ENCODE data around the gene NOXO1. TPM values are rescaled to one million over a fixed set of nuclear protein-coding genes. Genes with fewer than 3 reads are reported as not detected.
"Not testable (repeated sequence)": the region's sequence is repeated elsewhere in the genome, so short reads cannot be mapped to it uniquely, and the experiment has no call there.

NOXO1 gene
- total RNA-seq, 2 experiments from 2014 or later: not detected

DNA sequence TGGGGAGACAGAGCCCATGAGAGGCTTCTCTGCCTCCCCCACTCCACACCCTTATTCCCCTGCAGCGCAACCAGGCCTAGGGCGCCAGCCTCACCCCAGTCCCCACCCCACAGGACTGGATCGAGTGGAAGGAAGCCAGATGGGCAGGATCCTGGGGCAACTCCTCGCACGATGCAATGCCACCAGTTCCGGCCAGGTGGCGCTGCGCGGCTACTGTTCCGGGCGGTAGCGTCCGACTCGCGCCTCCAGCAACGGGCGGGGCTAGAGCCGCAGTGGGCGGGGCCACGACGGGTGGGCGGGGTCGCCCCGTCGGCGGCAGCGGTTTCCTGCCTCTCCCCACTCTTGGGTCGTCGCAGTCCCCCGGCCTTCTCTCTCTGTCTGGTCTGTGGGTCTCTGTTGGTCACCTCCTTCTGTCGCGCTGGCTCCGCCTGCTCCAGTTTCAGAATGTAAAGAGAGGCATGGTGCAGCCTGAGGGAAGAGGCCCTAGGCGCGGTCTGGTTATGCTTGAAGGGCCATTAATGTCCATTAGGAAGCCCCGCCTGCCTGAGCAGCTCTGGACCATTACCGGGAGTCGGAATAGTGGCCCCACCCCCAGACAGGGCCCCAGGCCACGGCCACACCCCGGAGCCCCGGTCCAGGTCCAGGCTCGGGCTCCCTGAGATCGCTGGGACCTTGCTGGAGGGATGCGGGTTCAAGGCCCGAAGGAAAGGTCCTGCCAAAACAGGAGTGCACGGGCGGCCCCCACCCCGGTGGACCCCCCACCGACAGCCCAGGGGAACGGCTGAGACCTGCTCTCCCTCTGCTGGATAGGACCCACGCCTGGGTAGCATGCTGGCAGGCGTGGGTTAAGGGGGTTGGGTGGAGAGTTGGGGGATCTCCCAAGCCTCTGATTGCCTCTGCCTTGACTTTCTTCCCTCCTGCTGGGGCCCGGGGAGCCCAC is 42.1 kb upstream of the NOXO1 start:
- Mint-ChIP-seq H3K36me3 (no peaks in the 10 kb centered on the region), H3K27me3 (peaks cover 34% of the 10 kb centered on the region), H3K9me3 (no peaks in the 10 kb centered on the region), H3K4me3 (peak overlapping the region; percentile 58), H3K27ac (no peak overlapping the region), H3K4me1 (ENCODE audit: low read depth) (peaks cover 17% of the 10 kb centered on the region)
- intact Hi-C loops (cut with micrococcal nuclease): loop anchor here (1.0 kb wide), 2 partner anchors 117 to 130 kb away; no protein-coding TSS in a partner anchor
- ChIA-PET CTCF (interaction anchor here (0.5 to 4.8 kb wide), 20 partner anchors 9 to 228 kb away, joined by 3 to 37 read pairs (median 4); partner anchors contain the start of genes ECI1, NTHL1, PKD1 and TRAF7), POLR2A (no interaction called here)
- DNase-seq: peak; percentile 96

DNA sequence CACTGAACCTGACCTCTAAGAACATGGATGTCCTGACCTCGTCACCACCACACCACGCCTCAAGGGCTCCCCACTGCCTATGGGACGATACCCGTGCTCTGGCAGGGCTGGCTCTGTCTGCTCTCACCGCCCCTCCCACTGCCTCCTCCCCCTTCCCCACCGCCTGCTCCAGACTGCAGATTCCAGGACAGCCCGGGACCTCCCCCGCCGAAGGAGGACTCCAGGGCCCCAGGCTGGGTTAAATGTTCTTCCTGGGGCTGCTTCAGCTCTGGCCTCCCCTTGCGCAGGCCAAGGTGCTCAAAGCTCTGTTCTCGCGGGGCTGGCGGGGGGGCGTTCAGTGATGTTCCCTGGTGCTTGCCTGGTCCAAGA is 41.4 kb upstream of the NOXO1 start:
- ChIA-PET POLR2A (no interaction called here), CTCF (interaction anchor here (0.5 to 4.8 kb wide), 22 partner anchors 9 to 438 kb away, joined by 3 to 37 read pairs (median 4); partner anchors contain the start of genes ECI1, MSRB1, NTHL1 and PKD1)
- peaks cover 36% of the 10 kb centered on the region for H3K27me3 Mint-ChIP-seq
- no peak for DNase-seq
- H3K4me1 Mint-ChIP-seq (ENCODE audit: low read depth): peaks cover 17% of the 10 kb centered on the region
- H3K27ac Mint-ChIP-seq: no peak overlapping the region
- H3K4me3 Mint-ChIP-seq: peak overlapping the region; percentile 58
- intact Hi-C loops (cut with micrococcal nuclease): loop anchor here (1.0 kb wide), 2 partner anchors 118 to 131 kb away; no protein-coding TSS in a partner anchor
- H3K36me3 Mint-ChIP-seq: no peaks in the 10 kb centered on the region
- H3K9me3 Mint-ChIP-seq: no peaks in the 10 kb centered on the region

DNA sequence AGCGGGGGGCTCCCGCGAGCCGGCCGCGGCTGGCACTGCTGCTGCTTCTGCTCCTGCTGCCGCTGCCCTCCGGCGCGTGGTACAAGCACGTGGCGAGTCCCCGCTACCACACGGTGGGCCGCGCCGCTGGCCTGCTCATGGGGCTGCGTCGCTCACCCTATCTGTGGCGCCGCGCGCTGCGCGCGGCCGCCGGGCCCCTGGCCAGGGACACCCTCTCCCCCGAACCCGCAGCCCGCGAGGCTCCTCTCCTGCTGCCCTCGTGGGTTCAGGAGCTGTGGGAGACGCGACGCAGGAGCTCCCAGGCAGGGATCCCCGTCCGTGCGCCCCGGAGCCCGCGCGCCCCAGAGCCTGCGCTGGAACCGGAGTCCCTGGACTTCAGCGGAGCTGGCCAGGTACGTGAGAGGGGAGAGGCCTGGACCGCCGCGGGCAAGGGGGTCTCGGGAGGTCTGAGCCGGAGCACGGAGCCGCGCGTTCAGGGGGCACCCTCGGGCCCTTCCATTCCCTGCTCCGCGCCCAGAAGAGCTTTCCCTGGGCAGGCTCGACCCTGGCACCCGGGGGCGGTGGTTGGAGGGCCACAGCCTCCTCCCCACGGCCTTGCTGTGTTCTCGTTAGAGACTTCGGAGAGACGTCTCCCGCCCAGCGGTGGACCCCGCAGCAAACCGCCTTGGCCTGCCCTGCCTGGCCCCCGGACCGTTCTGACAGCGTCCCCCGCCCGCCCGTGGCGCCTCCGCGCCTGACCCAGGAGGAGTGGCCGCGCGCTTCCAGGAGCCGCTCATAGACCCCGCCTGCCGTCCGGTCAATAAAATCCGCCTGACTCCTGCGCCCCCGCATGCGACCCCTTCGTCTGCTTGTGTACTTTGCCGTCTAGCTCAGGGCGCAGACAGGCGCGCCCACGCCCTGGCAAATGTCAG is 38.9 kb upstream of the NOXO1 start:
- ChIA-PET POLR2A (interaction anchor here (0.7 to 1.1 kb wide), 3 partner anchors 8 to 135 kb away, joined by 3 to 5 read pairs (median 3); partner anchors contain the start of genes NTHL1, TRAF7 and TSC2), CTCF (interaction anchor here (0.6 to 2.5 kb wide), 4 partner anchors 16 to 850 kb away, joined by 3 to 8 read pairs (median 4); no protein-coding TSS in a partner anchor)
- no peaks in the 10 kb centered on the region for H3K36me3 Mint-ChIP-seq
- intact Hi-C loops (cut with micrococcal nuclease): no loop called here
- peaks cover 13% of the 10 kb centered on the region for H3K4me1 Mint-ChIP-seq (ENCODE audit: low read depth)
- H3K9me3 Mint-ChIP-seq: no peaks in the 10 kb centered on the region
- H3K27me3 Mint-ChIP-seq: peaks cover 30% of the 10 kb centered on the region
- no peak overlapping the region for H3K4me3 Mint-ChIP-seq
- H3K27ac Mint-ChIP-seq: no peak overlapping the region
- DNase-seq: no peak

DNA sequence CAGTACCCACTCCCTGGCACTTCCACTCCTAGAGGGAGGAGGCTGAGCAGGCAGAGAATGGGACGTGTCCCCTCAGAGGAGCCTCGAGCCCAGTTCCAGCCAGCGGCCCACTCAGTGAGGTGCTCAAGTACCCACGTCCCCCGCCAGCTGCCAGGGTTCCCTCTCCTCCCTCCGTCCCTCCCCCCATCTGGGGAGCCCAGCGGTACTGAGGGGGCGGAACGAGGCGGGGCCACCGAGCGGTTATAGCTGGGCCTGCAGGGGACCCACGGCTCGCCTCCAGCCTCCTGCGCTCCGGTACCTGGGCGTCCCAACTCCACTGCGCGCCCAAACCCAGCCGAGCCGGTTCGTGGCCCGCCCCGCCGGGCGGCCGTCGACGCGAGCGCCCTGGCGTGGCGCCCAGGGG is 38.2 kb upstream of the NOXO1 start, which contains the start of gene NPW:
Gene NPW, plus strand, starts transcription at position 268 of the 403 bp plus-strand sequence.
- no peak within 1 kb of the TSS for H3K27ac Mint-ChIP-seq
- no peaks in the 10 kb centered on the region for H3K36me3 Mint-ChIP-seq
- ChIA-PET POLR2A (interaction anchor here (1.1 kb wide), 2 partner anchors 28 to 136 kb away, joined by 3 read pairs; partner anchors contain the start of genes NTHL1, TRAF7 and TSC2), CTCF (interaction anchor here (0.6 to 2.5 kb wide), 5 partner anchors 8 to 127 kb away, joined by 3 to 8 read pairs (median 3); no protein-coding TSS in a partner anchor)
- DNase-seq: peak; percentile 31
- H3K9me3 Mint-ChIP-seq: no peaks in the 10 kb centered on the region
- peaks cover 30% of the 10 kb centered on the region for H3K27me3 Mint-ChIP-seq
- intact Hi-C loops (cut with micrococcal nuclease): no loop called here
- H3K4me1 Mint-ChIP-seq (ENCODE audit: low read depth): peaks cover 13% of the 10 kb centered on the region
- H3K4me3 Mint-ChIP-seq: no peak within 1 kb of the TSS

- Mint-ChIP-seq H3K4me1 (ENCODE audit: low read depth) (peaks cover 4% of the 10 kb centered on the region), H3K4me3 (no peak overlapping the region), H3K9me3 (no peaks in the 10 kb centered on the region), H3K36me3 (no peaks in the 10 kb centered on the region), H3K27ac (no peak overlapping the region), H3K27me3 (peaks cover 19% of the 10 kb centered on the region)
- ChIA-PET POLR2A (interaction anchor here (0.6 kb wide), 2 partner anchors 78 to 224 kb away, joined by 3 read pairs; no protein-coding TSS in a partner anchor), CTCF (interaction anchor here (0.7 to 2.8 kb wide), 6 partner anchors 11 to 329 kb away, joined by 3 to 16 read pairs (median 4); partner anchors contain the start of gene TBL3)
- intact Hi-C loops (cut with micrococcal nuclease): no loop called here
- peak; percentile 38 for DNase-seq
These were observed 35.2 kb upstream of the NOXO1 start for GRCh38 chr16:2016407-2016922.

- no peak overlapping the region for H3K27ac Mint-ChIP-seq
- H3K36me3 Mint-ChIP-seq: no peaks in the 10 kb centered on the region
- ChIA-PET POLR2A (interaction anchor here (0.6 kb wide), 1 partner anchor 223 kb away, joined by 3 read pairs; no protein-coding TSS in a partner anchor), CTCF (interaction anchor here (0.7 to 2.8 kb wide), 5 partner anchors 12 to 125 kb away, joined by 3 to 16 read pairs (median 6); partner anchors contain the start of gene TBL3)
- H3K4me1 Mint-ChIP-seq (ENCODE audit: low read depth): peaks cover 4% of the 10 kb centered on the region
- no peaks in the 10 kb centered on the region for H3K9me3 Mint-ChIP-seq
- H3K27me3 Mint-ChIP-seq: peaks cover 14% of the 10 kb centered on the region
- no peak overlapping the region for H3K4me3 Mint-ChIP-seq
- intact Hi-C loops (cut with micrococcal nuclease): no loop called here
- DNase-seq: no peak
These were observed 34.6 kb upstream of the NOXO1 start for GRCh38 chr16:2015947-2016208.

DNA sequence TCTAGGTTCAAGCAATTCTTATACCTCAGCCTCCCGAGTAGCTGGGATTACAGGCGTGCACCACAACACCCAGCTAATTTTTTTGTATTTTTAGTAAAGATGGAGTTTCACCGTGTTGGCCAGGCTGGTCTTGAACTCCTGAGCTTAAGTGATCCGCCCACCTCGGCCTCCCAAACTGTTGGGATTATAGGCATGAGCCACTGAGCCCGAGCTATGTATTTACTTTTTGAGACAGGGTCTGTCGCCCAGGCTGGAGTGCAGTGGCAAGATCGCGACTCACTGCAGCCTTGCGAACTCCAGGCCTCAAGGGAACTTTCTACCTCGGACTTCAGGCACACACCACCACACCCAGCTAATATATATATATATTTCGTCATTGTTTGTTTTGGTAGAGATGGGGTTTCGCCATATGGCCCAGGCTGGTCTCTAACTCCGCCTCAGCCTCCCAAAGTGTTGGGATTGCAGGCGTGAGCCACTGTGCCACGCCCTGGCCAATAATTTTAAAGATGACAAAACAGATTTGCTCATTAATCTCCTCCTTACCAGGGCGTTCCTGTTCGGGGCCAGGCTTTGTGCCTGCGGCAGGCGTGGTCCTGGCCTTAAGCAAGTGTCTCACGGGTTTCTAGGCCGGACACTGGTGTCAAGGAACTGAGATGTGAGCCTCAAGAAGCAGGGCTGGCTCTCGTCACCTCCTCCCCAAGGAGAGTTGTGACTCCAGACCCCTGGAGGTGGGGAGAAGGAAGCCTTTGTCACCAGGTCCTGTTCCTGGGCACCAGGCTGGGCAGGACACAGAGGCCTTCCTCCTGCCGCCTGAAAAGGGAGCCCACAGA is 34.1 kb upstream of the NOXO1 start:
- peaks cover 2% of the 10 kb centered on the region for H3K4me1 Mint-ChIP-seq (ENCODE audit: low read depth)
- CTCF ChIA-PET: interaction anchor here (1.1 to 2.8 kb wide), 2 partner anchors 11 to 125 kb away, joined by 6 to 16 read pairs; no protein-coding TSS in a partner anchor

GRCh38 chr16:2013527-2013926 is 32.3 kb upstream of the NOXO1 start:
- peaks cover 6% of the 10 kb centered on the region for H3K36me3 Mint-ChIP-seq
- DNase-seq: no peak
- intact Hi-C loops (cut with micrococcal nuclease): loop anchor here (5.0 kb wide), 1 partner anchor 51 kb away; the partner anchor contains the start of gene RPS2
- peaks cover 2% of the 10 kb centered on the region for H3K27me3 Mint-ChIP-seq
- ChIA-PET CTCF (interaction anchor here (1.0 to 2.3 kb wide), 3 partner anchors 9 to 127 kb away, joined by 3 to 11 read pairs (median 4); no protein-coding TSS in a partner anchor), POLR2A (no interaction called here)
- no peak overlapping the region for H3K4me3 Mint-ChIP-seq
- H3K9me3 Mint-ChIP-seq: no peaks in the 10 kb centered on the region
- no peak overlapping the region for H3K27ac Mint-ChIP-seq
- H3K4me1 Mint-ChIP-seq (ENCODE audit: low read depth): peaks cover 7% of the 10 kb centered on the region

More for the DNA sequence above, 34.1 kb upstream of the NOXO1 start:
- no peaks in the 10 kb centered on the region for H3K9me3 Mint-ChIP-seq
- DNase-seq: no peak
- no peak overlapping the region for H3K27ac Mint-ChIP-seq
- H3K27me3 Mint-ChIP-seq: peaks cover 11% of the 10 kb centered on the region
- POLR2A ChIA-PET: no interaction called here
- H3K36me3 Mint-ChIP-seq: peaks cover under 1% of the 10 kb centered on the region
- intact Hi-C loops (cut with micrococcal nuclease): no loop called here
- no peak overlapping the region for H3K4me3 Mint-ChIP-seq

GRCh38 chr16:2011726-2012125 is 30.5 kb upstream of the NOXO1 start:
- Mint-ChIP-seq H3K36me3 (peaks cover 12% of the 10 kb centered on the region), H3K4me1 (ENCODE audit: low read depth) (peaks cover 23% of the 10 kb centered on the region)
- ChIA-PET POLR2A (interaction anchor here (0.7 to 0.9 kb wide), 2 partner anchors 9 to 151 kb away, joined by 3 to 5 read pairs; no protein-coding TSS in a partner anchor), CTCF (interaction anchor here (2.3 kb wide), 1 partner anchor 8 kb away, joined by 11 read pairs; no protein-coding TSS in a partner anchor)
- H3K4me3 Mint-ChIP-seq, H3K27ac Mint-ChIP-seq, DNase-seq, H3K9me3 Mint-ChIP-seq, H3K27me3 Mint-ChIP-seq: not testable (repeated sequence)
- intact Hi-C loops (cut with micrococcal nuclease): loop anchor here (5.0 kb wide), 1 partner anchor 49 kb away; the partner anchor contains the start of gene RPS2

- Mint-ChIP-seq H3K4me3 (peak within 1 kb of the TSS; percentile 84), H3K27me3 (no peaks in the 10 kb centered on the region), H3K9me3 (no peaks in the 10 kb centered on the region), H3K36me3 (peaks cover 15% of the 10 kb centered on the region), H3K27ac (peak within 1 kb of the TSS; percentile 83), H3K4me1 (ENCODE audit: low read depth) (peaks cover 35% of the 10 kb centered on the region)
- intact Hi-C loops (cut with micrococcal nuclease): loop anchor here (2.0 to 5.0 kb wide), 2 partner anchors 17 to 48 kb away; partner anchors contain the start of gene RPS2
- ChIA-PET CTCF (interaction anchor here (3.4 kb wide), 1 partner anchor 130 kb away, joined by 14 read pairs; no protein-coding TSS in a partner anchor), POLR2A (no interaction called here)
- DNase-seq: peak; percentile 82
These were observed 28.7 kb upstream of the NOXO1 start, which contains the start of gene ZNF598 for GRCh38 chr16:2009791-2010510. ZNF598 (minus strand) TSS chr16:2009821.

Measured in activated CD4-positive, alpha-beta memory T cell treated with anti-CD3 and anti-CD28 coated beads for 36 hours (primary cell).